ENCODE measurements around the gene BABAM2.
A peak's percentile ranks its signal among the peaks of the same experiment; 100 is the strongest.

GRCh38 chr2:28155627-28156026, 265.1 kb downstream of the BABAM2 start:
- TF ChIP-seq CTCF (IDR thresholded peaks at IDR 0.05) (peak in 11 of 12 donors; percentile 7 to 50 (median 36)), POLR2A (IDR thresholded peaks at IDR 0.05) (no peak)

Data from heart left ventricle (tissue), 13 donors.